AG04450 (cell line): Measurements from ENCODE around the gene TMEM161A. TPM values are rescaled to one million over a fixed set of nuclear protein-coding genes. Genes with fewer than 3 reads are reported as not detected.

Experiments used
- CTCF ChIA-PET: fragments of 300-600, 350-600 bp; formaldehyde crosslinking; extraction: SDS; loops from one replicate; lab custom pipeline; 2022; ENCODE audit warnings: antibody characterized with exemption, inconsistent platforms; lab: Charles Lee
- POLR2A ChIA-PET: fragments of 350-600 bp; formaldehyde crosslinking; extraction: SDS; loops from one replicate; lab custom pipeline; 2021; ENCODE audit warnings: antibody characterized with exemption, inconsistent platforms; lab: Yijun Ruan, JAX
- DNase-seq: peaks from one replicate; pipeline ENCODE4 v3.0.0-alpha.2; 2011; ENCODE audit warnings: low read depth, low spot score
- H3K27ac ChIP-seq: one replicate; pipeline ENCODE4 v1.5.1; 2012; ENCODE audit warnings: low read depth, low read length, control low read depth
- H3K27me3 ChIP-seq: one replicate; pipeline ENCODE4 v1.6.0; 2012; ENCODE audit warnings: low read length; ENCODE audit not compliant: control insufficient read depth, insufficient read depth
- H3K4me3 ChIP-seq: 2 replicates; pipeline ENCODE4 v1.5.1; 2011; ENCODE audit warnings: mild to moderate bottlenecking, low read depth, low read length, control low read depth
- H3K9me3 ChIP-seq: 2 replicates; pipeline ENCODE4 v1.5.1; 2012; ENCODE audit warnings: low read length; ENCODE audit not compliant: control insufficient read depth, insufficient read depth
- CTCF ChIP-seq: IDR thresholded peaks from 2 replicates; pipeline ENCODE4 v1.5.1; 2011; ENCODE audit warnings: low read depth, low read length, control low read depth, inconsistent platforms
- polyA plus RNA-seq: library from polyadenylated mRNA; depleted of rRNA; stranded (reverse); fragments of >200 nt; gene quantifications from 2 replicates; pipeline ENCODE4 v1.2.3, GENCODE V29; 2011

Gene TMEM161A
- polyA plus RNA-seq, 1 experiment: 16.0 TPM

DNA sequence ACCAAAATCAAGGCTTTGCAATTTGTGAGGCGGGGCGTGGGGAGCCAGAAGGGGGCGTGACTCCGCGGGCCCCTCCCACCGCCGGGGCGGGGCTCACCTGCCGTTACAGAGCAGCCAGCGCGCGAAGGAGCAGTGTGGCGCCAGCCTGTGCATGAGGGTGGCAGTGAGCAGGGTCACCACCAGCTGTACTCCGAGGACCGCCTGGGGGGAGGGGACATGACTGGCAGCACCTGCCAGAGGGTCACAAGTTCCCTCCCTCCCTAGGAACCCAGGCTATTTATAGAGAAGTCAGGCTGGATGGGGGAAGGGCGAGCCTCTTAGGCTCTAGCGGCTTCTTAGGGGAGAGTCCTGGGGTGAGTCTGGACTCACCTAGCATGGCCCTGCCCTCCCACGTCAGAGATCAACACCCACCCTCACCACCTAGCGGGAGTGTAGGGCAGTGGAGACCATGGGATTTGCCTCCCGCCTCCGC lies 3.6 kb downstream of the TMEM161A start:
- CTCF ChIA-PET: interaction anchor here (0.8 kb wide), 1 partner anchor 11 kb away, joined by 3 read pairs; no protein-coding TSS in a partner anchor
- H3K9me3 ChIP-seq: peaks cover 18% of the 10 kb centered on the region
- no peak overlapping the region for H3K4me3 ChIP-seq
- H3K27ac ChIP-seq: no peak overlapping the region
- POLR2A ChIA-PET: no interaction called here
- no peak for DNase-seq
- no peak for TF ChIP-seq CTCF
- H3K27me3 ChIP-seq: no peaks in the 10 kb centered on the region

- Histone ChIP-seq H3K27me3 (no peaks in the 10 kb centered on the region), H3K9me3 (peaks cover 15% of the 10 kb centered on the region), H3K4me3 (no peak overlapping the region), H3K27ac (no peak overlapping the region)
- ChIA-PET POLR2A (no interaction called here), CTCF (interaction anchor here (1.0 kb wide), 1 partner anchor 139 kb away, joined by 3 read pairs; no protein-coding TSS in a partner anchor)
- no peak for TF ChIP-seq CTCF
- no peak for DNase-seq
These were observed 4.3 kb downstream of the TMEM161A start for GRCh38 chr19:19133985-19134384.

DNA sequence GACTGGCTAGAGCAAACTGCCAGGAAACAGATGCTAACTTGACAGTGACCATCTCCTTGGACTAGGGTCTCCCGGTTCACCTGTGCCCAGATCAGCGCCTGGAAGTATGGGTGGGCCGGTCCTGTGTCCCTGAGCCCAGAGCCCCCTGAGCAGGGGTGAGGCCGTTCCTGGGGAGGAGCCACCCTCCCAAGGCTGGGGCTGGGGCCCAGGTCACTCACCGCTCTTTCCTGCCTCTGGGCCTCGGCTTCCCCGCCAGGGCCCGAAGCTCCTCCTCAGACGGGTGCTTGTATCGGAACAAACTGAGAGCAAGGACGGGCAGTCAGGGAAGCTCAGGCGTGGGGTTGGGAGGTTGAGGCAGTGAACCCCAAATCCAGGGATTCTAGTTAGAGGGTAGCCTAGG lies 5.4 kb downstream of the TMEM161A start:
- H3K27ac ChIP-seq: no peak overlapping the region
- H3K9me3 ChIP-seq: peaks cover 15% of the 10 kb centered on the region
- no peak overlapping the region for H3K4me3 ChIP-seq
- ChIA-PET POLR2A (no interaction called here), CTCF (no interaction called here)
- TF ChIP-seq CTCF: no peak
- no peak for DNase-seq
- H3K27me3 ChIP-seq: no peaks in the 10 kb centered on the region

GRCh38 chr19:19131989-19132388 lies 6.3 kb downstream of the TMEM161A start:
- Histone ChIP-seq H3K27ac (no peak overlapping the region), H3K4me3 (no peak overlapping the region), H3K27me3 (no peaks in the 10 kb centered on the region), H3K9me3 (peaks cover 15% of the 10 kb centered on the region)
- no peak for DNase-seq
- TF ChIP-seq CTCF: no peak
- ChIA-PET POLR2A (no interaction called here), CTCF (no interaction called here)

DNA sequence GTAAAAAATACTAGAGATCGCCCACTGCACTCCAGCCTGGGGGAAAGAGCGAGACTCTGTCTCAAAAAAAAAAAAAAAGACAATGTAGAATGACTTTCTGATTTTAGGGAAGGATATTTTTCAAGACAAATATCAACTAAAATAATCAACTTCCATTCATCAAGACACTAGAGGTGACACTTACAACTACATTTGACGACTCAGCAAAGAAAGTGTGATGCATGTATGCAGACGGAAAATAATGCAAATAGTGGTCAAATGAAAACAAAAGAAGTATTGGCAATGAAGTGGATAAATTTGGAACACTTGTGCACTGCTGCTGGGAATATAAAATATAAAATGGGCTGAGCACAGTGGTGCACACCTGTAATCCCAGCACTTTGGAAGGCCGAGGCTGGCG lies 12.2 kb downstream of the TMEM161A start:
- Histone ChIP-seq H3K27me3 (no peaks in the 10 kb centered on the region), H3K9me3 (no peaks in the 10 kb centered on the region; the same call in 1 of the 2 replicates), H3K4me3 (no peak overlapping the region), H3K27ac (no peak overlapping the region)
- TF ChIP-seq CTCF: no peak
- ChIA-PET CTCF (no interaction called here), POLR2A (no interaction called here)
- DNase-seq: no peak
